HepG2 (cell line): ENCODE results near the gene INPP4B. TPM values are rescaled to one million over a fixed set of nuclear protein-coding genes. Genes with fewer than 3 reads are reported as not detected.

Experiments used
- ATAC-seq: fragments of 200-7000 bp; cut with Tn5 transposase; 3 replicates; pipeline ENCODE4 v1.9.1; 2020; ENCODE audit warnings: mild to moderate bottlenecking, moderate library complexity
- BruUV-seq: library from RNA; stranded (reverse); fragments of 400-500 nt; replicated peaks from 2 replicates; lab custom pipeline; 2021; lab: Mats Ljungman, UMichigan
- CTCF ChIA-PET: fragments of 300-600 bp; formaldehyde crosslinking; extraction: SDS; loops from one replicate; lab custom pipeline; 2021; ENCODE audit warnings: low total read pairs, inconsistent platforms, low intra/inter-chr PET ratio; lab: Yijun Ruan, JAX
- POLR2A ChIA-PET: fragments of 350-600 bp; sonication (Branson Sonifier 250); formaldehyde crosslinking; loops from one replicate; lab custom pipeline; 2020; ENCODE audit warnings: antibody characterized with exemption, inconsistent platforms; lab: Yijun Ruan, JAX
- DNase-seq: peaks from one replicate; pipeline ENCODE4 v3.0.0-alpha.2; 2015; ENCODE audit warnings: low spot score
- FAIRE-seq: peaks from 3 replicates; lab custom pipeline; 2011; peaks lifted over from hg19 to GRCh38; lab: Jason Lieb, UNC
- H2AFZ ChIP-seq: one replicate; pipeline ENCODE4 v1.6.1; 2011; ENCODE audit warnings: low read length, inconsistent platforms
- H3K27ac ChIP-seq: fragments of 300-600 bp; 3 replicates; pipeline ENCODE4 v1.8.0; 2011; ENCODE audit warnings: mixed run types, mild to moderate bottlenecking, mixed read lengths, low read length, inconsistent platforms; ENCODE audit not compliant: insufficient read depth; ENCODE audit errors: extremely low read length
- H3K27me3 ChIP-seq, 2 experiments: fragments of 200-600 bp in 1 of 2; 2 replicates in 1 of 2; 3 replicates in 1 of 2; pipeline versions ENCODE4 v1.6.0 to v1.8.0; 2011; ENCODE audit warnings: low read length in 2 of 2, mild to moderate bottlenecking in 2 of 2, moderate library complexity in 2 of 2, inconsistent platforms in 1 of 2; ENCODE audit not compliant: insufficient read depth in 2 of 2, control insufficient read depth in 1 of 2
- H3K36me3 ChIP-seq, 2 experiments: fragments of 200-600 bp in 1 of 2; replicated peaks in 1 of 2; 2 replicates in 1 of 2; 3 replicates in 1 of 2; pipeline versions ENCODE4 v1.5.1 to v1.8.0; 2011; ENCODE audit warnings: low read length in 2 of 2, inconsistent platforms in 1 of 2; ENCODE audit not compliant: insufficient read depth in 2 of 2, control insufficient read depth in 1 of 2
- H3K4me1 ChIP-seq: 2 replicates; pipeline ENCODE4 v1.5.1; 2012; ENCODE audit warnings: low read length, inconsistent platforms; ENCODE audit not compliant: insufficient read depth
- H3K4me2 ChIP-seq: 2 replicates; pipeline ENCODE4 v1.6.0; 2011; ENCODE audit warnings: low read depth, low read length, inconsistent platforms
- H3K4me3 ChIP-seq, 3 experiments: fragments of 200-600 bp in 1 of 3; sonication (generic), shearing (Covaris generic) in 1 of 3; replicated peaks in 1 of 3; 2 replicates each; pipeline ENCODE4 v1.5.1; 2011 to 2016; ENCODE audit warnings: low read length in 3 of 3, inconsistent platforms in 2 of 3, low read depth in 2 of 3, mild to moderate bottlenecking in 2 of 3, control low read depth in 1 of 3, mixed read lengths in 1 of 3; ENCODE audit not compliant: insufficient read depth in 1 of 3
- H3K79me2 ChIP-seq: one replicate; pipeline ENCODE4 v1.6.1; 2011; ENCODE audit warnings: low read length, inconsistent platforms; ENCODE audit not compliant: insufficient read depth
- H3K9ac ChIP-seq: 2 replicates; pipeline ENCODE4 v1.6.0; 2011; ENCODE audit warnings: mild to moderate bottlenecking, low read depth, low read length, inconsistent platforms; ENCODE audit not compliant: insufficient read depth
- H3K9me3 ChIP-seq: 2 replicates; pipeline ENCODE4 v1.5.1; 2012; ENCODE audit warnings: mild to moderate bottlenecking, low read length
- H4K20me1 ChIP-seq: 2 replicates; pipeline ENCODE4 v1.6.0; 2011; ENCODE audit warnings: inconsistent platforms, mild to moderate bottlenecking, low read length, moderate library complexity; ENCODE audit not compliant: insufficient read depth
- HNRNPUL1 ChIP-seq: fragments of 200-400 bp; formaldehyde crosslinking; IDR thresholded peaks from 2 replicates; pipeline ENCODE4 v1.6.1; 2017; ENCODE audit warnings: low read depth, mild to moderate bottlenecking, low read length, moderate library complexity
- KDM2A ChIP-seq: sonication (generic); formaldehyde crosslinking; IDR thresholded peaks from 2 replicates; pipeline ENCODE4 v1.4.0; 2020; ENCODE audit warnings: low read depth, missing genetic modification reagents, borderline replicate concordance
- PHF5A ChIP-seq: IDR thresholded peaks from one replicate; pipeline ENCODE4 v1.6.1; 2018; ENCODE audit warnings: low read depth, missing genetic modification reagents; ENCODE audit not compliant: unreplicated experiment
- RNF2 ChIP-seq: fragments of 450-650 bp; conservative IDR thresholded peaks from 2 replicates; pipeline ENCODE4 v1.6.1; 2016; ENCODE audit warnings: low read depth
- SIN3A ChIP-seq: IDR thresholded peaks from 2 replicates; pipeline ENCODE4 v1.6.1; 2011; ENCODE audit warnings: low read depth, mild to moderate bottlenecking, control low read depth, low read length, borderline replicate concordance
- SMARCC2 ChIP-seq: fragments of 450-650 bp; IDR thresholded peaks from 2 replicates; pipeline ENCODE4 v1.6.1; 2017; ENCODE audit warnings: antibody characterized with exemption, mild to moderate bottlenecking
- ZNF737 ChIP-seq: sonication (generic); formaldehyde crosslinking; IDR thresholded peaks from 2 replicates; pipeline ENCODE4 v1.5.0; 2020; ENCODE audit warnings: missing genetic modification reagents, mild to moderate bottlenecking, borderline replicate concordance
- ZSCAN12 ChIP-seq: sonication (generic); formaldehyde crosslinking; IDR thresholded peaks from 2 replicates; pipeline ENCODE4 v1.9.0; 2021; ENCODE audit warnings: mild to moderate bottlenecking, missing genetic modification reagents
- WGBS: methylation state at CpG from one replicate; pipeline ENCODE4 v1.1.6; 2017; ENCODE audit warnings: low lambda C conversion rate; 5-methylcytosine and 5-hydroxymethylcytosine counted together
- in situ Hi-C: cut with HindIII; loops from 2 replicates; pipeline ENCODE4 v1.10.0; 2017; ENCODE audit warnings: low pct_unique_long_range_greater_than_20kb; ENCODE audit not compliant: extremely low pct_ligation_motif_present
- intact Hi-C: fragments of 100-400 bp; cut with micrococcal nuclease; formaldehyde crosslinking; loops from one replicate; pipeline ENCODE4 v1.10.0; 2022; ENCODE audit not compliant: unreplicated experiment
- polyA plus RNA-seq, 8 experiments: library from polyadenylated mRNA; depleted of rRNA in 3 of 8; stranded (reverse) in 7 of 8; unstranded in 1 of 8; fragments of >200 nt; fragmentation: Illumina TruSeq in 4 of 8; extraction: Trizol in 4 of 8; gene quantifications; 2 replicates each; pipeline versions ENCODE4 v1.2.1 to v1.2.3, GENCODE V29; 2011 to 2016; ENCODE audit warnings: low read depth in 4 of 8, missing spikeins in 1 of 8, mixed read lengths in 1 of 8; ENCODE audit not compliant: insufficient read depth in 1 of 8
- total RNA-seq, 5 experiments: library from RNA; depleted of rRNA; stranded (reverse); fragments of >200 nt; fragmentation: Illumina TruSeq; extraction: Trizol; gene quantifications; 2 replicates each; pipeline ENCODE4 v1.2.3, GENCODE V29; 2016; ENCODE audit warnings: low read depth in 1 of 5
- TF ChIP-seq, protein P1 (sequence below), 2 experiments: sonication (generic) in 1 of 2; formaldehyde crosslinking in 1 of 2; IDR thresholded peaks; 2 replicates each; pipeline versions ENCODE4 v1.5.1 to v1.6.1; 2011 to 2020; ENCODE audit warnings: borderline replicate concordance in 1 of 2, low read depth in 1 of 2, low read length in 1 of 2, mild to moderate bottlenecking in 1 of 2, missing genetic modification reagents in 1 of 2, moderate library complexity in 1 of 2
- TF ChIP-seq, protein P2 (sequence below): sonication (generic); formaldehyde crosslinking; IDR thresholded peaks from 2 replicates; pipeline ENCODE4 v1.5.1; 2020; ENCODE audit warnings: mild to moderate bottlenecking, missing genetic modification reagents, borderline replicate concordance

INPP4B gene
- total and polyA plus RNA-seq, 2 of the 13 experiments (the other 11 are each of a cell fraction or from before 2014, with no cell fraction given) = not detected

DNA sequence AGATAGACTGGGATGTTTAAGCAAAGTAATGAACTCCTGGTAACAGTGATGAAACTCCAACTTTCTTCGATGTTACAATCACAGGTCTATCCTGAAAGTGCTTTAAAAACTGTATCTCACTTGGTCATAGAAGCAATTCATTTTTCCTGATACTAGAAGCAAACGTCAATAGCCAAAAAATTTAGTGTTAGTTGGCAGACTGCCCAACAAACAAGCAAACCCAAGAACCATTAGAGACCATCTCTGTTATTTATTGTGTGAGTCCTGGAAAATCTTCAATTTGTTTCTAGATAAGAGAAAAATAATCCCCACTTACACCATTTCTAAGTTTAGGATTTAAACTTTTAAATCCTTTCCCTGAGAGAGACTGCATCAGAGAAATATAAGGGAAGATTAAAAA is 553.9 kb downstream of the INPP4B start:
- WGBS = 0% methylated on average over 2 of the region's 2 CpGs
- FAIRE-seq = no peak
- no peaks in the 10 kb centered on the region for H3K79me2 ChIP-seq

DNA sequence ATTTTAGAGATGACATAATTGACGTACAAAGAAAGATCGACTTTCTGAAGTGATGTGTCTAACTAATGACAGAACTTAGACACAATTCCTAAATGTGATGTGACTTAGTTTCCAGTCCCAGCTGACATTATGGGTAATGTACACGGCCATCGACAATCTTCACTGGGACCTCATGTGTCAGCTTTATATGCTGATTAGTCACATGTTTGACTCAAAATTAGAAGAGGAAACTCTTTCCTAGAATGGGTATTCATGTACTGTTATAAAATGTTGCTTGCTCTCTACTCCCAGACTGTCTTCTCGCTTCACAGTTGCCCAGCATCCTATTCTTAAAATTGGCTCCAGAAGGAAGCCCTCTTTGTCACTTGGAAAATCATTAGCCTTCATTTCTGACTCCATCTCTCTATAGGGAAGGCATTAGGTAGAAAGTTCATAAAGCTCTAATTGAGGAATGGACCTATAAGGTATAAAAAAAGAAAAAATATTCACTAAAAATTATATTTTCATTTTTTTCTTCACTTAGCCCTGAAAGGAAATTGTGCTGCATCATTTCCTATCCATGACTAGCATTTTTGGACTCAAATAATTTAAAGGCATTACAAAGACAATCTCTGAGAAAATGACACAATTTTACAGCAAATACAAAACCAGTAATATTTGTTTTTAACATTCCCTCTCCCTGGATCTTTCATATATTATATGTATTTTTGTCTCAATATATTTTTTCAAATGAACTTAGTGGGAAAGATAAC is 554.6 kb downstream of the INPP4B start:
- in situ Hi-C loops (no loop called here), intact Hi-C loops (no loop called here)
- Histone ChIP-seq H3K4me1 (no peaks in the 10 kb centered on the region), H3K27ac (no peak overlapping the region), H3K9ac (no peak overlapping the region), H2AFZ (no peak overlapping the region), H3K27me3 (no peaks in the 10 kb centered on the region), H3K4me3 (no peak overlapping the region), H3K36me3 (no peaks in the 10 kb centered on the region), H3K9me3 (no peaks in the 10 kb centered on the region), H3K79me2 (no peaks in the 10 kb centered on the region), H4K20me1 (no peaks in the 10 kb centered on the region), H3K4me2 (no peak overlapping the region)
- POLR2A ChIA-PET = no interaction called here
- CTCF ChIA-PET = no interaction called here
- ATAC-seq (no peak), FAIRE-seq (no peak), DNase-seq (no peak)
- 0% methylated on average over 5 of the region's 5 CpGs for WGBS
- TF ChIP-seq SMARCC2 (no peak), SIN3A (no peak), ZNF737 (CRISPR knock-in tag) (no peak), PHF5A (CRISPR knock-in tag) (no peak), KDM2A (CRISPR knock-in tag) (no peak)
- TF ChIP-seq, protein P1, sequence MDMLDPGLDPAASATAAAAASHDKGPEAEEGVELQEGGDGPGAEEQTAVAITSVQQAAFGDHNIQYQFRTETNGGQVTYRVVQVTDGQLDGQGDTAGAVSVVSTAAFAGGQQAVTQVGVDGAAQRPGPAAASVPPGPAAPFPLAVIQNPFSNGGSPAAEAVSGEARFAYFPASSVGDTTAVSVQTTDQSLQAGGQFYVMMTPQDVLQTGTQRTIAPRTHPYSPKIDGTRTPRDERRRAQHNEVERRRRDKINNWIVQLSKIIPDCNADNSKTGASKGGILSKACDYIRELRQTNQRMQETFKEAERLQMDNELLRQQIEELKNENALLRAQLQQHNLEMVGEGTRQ (IDR thresholded peaks at IDR 0.05; ENCODE audit: low read depth, low read length) = no peak
- TF ChIP-seq, protein P1 (CRISPR knock-in tag; IDR thresholded peaks at IDR 0.05; ENCODE audit: borderline replicate concordance) = no peak
- TF ChIP-seq, protein P2, sequence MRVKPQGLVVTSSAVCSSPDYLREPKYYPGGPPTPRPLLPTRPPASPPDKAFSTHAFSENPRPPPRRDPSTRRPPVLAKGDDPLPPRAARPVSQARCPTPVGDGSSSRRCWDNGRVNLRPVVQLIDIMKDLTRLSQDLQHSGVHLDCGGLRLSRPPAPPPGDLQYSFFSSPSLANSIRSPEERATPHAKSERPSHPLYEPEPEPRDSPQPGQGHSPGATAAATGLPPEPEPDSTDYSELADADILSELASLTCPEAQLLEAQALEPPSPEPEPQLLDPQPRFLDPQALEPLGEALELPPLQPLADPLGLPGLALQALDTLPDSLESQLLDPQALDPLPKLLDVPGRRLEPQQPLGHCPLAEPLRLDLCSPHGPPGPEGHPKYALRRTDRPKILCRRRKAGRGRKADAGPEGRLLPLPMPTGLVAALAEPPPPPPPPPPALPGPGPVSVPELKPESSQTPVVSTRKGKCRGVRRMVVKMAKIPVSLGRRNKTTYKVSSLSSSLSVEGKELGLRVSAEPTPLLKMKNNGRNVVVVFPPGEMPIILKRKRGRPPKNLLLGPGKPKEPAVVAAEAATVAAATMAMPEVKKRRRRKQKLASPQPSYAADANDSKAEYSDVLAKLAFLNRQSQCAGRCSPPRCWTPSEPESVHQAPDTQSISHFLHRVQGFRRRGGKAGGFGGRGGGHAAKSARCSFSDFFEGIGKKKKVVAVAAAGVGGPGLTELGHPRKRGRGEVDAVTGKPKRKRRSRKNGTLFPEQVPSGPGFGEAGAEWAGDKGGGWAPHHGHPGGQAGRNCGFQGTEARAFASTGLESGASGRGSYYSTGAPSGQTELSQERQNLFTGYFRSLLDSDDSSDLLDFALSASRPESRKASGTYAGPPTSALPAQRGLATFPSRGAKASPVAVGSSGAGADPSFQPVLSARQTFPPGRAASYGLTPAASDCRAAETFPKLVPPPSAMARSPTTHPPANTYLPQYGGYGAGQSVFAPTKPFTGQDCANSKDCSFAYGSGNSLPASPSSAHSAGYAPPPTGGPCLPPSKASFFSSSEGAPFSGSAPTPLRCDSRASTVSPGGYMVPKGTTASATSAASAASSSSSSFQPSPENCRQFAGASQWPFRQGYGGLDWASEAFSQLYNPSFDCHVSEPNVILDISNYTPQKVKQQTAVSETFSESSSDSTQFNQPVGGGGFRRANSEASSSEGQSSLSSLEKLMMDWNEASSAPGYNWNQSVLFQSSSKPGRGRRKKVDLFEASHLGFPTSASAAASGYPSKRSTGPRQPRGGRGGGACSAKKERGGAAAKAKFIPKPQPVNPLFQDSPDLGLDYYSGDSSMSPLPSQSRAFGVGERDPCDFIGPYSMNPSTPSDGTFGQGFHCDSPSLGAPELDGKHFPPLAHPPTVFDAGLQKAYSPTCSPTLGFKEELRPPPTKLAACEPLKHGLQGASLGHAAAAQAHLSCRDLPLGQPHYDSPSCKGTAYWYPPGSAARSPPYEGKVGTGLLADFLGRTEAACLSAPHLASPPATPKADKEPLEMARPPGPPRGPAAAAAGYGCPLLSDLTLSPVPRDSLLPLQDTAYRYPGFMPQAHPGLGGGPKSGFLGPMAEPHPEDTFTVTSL (CRISPR knock-in tag) = no peak
- no TSS peak for BruUV-seq

More for the DNA sequence above, 553.9 kb downstream of the INPP4B start:
- ATAC-seq (no peak), DNase-seq (no peak)
- in situ Hi-C loops = no loop called here
- intact Hi-C loops = no loop called here
- no peak overlapping the region for H3K27ac ChIP-seq
- CTCF ChIA-PET = no interaction called here
- no TSS peak for BruUV-seq
- H3K9me3 ChIP-seq = no peaks in the 10 kb centered on the region
- no peaks in the 10 kb centered on the region for H4K20me1 ChIP-seq
- H3K4me1 ChIP-seq = no peaks in the 10 kb centered on the region
- no peak overlapping the region for H3K9ac ChIP-seq
- H3K36me3 ChIP-seq = no peaks in the 10 kb centered on the region
- H3K4me2 ChIP-seq = no peak overlapping the region
- H2AFZ ChIP-seq = no peak overlapping the region
- TF ChIP-seq RNF2 (no peak), HNRNPUL1 (no peak), ZSCAN12 (CRISPR knock-in tag) (no peak)
- TF ChIP-seq, all 625 proteins: peak for 0
- no peak overlapping the region for H3K4me3 ChIP-seq
- POLR2A ChIA-PET = no interaction called here
- H3K27me3 ChIP-seq = no peaks in the 10 kb centered on the region
